GM10248 (cell line): ENCODE data around the gene AKR1C2.
"Not testable (repeated sequence)": the region's sequence is repeated elsewhere in the genome, so short reads cannot be mapped to it uniquely, and the experiment has no call there.

Source experiments
- CTCF ChIA-PET: fragments of 300-600 bp; sonication (Branson Sonifier 250); formaldehyde crosslinking; extraction: SDS; loops from one replicate; lab custom pipeline; 2021; ENCODE audit warnings: antibody characterized with exemption; lab: Yijun Ruan, JAX
- POLR2A ChIA-PET: fragments of 350-650 bp; sonication (Branson Sonifier 250); formaldehyde crosslinking; extraction: SDS; loops from one replicate; lab custom pipeline; 2020; ENCODE audit warnings: antibody characterized with exemption; lab: Yijun Ruan, JAX
- DNase-seq: peaks from one replicate; pipeline ENCODE4 v3.0.0; 2012; ENCODE audit errors: extremely low spot score
- TF ChIP-seq, protein P1 (sequence below): IDR thresholded peaks from 2 replicates; pipeline ENCODE4 v1.5.1; 2012; ENCODE audit warnings: mild to moderate bottlenecking, low read depth; ENCODE audit errors: extremely low read depth, missing control alignments, control extremely low read depth

AKR1C2 gene

DNA sequence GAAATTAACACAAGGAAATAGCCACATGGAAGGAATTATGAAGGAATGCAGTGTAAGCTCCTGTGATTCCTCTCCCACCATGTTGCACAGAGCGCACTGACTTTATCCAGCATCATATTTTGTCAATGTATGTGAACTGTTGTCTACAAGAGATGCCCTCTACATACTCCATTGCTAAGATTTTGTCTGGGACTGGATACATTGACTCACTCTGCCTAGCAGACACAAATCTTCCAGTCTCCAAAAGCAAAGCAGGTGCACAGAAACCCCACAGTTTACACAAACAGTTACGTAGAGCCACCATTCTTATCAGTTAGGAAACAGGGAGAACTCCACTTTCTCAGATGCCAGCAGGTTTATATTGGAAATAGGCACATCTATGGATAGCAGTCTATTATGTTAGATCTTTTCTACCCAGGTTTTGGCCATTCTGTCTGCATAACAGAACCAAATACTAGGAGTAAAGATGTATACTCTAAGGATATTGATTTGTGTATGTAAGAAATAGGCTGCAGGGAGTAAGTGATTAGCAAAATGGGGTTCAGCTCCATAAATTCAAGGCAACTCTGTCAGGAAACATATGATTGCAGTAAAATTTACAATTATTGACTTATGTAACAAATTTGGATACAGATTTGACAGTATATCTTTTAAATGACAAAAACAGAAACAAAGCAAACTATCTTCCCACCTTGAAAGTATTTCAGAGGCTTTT, 1.5 kb downstream of the AKR1C2 start:
- ChIA-PET CTCF (interaction anchor here (1.0 kb wide), 1 partner anchor 20 kb away, joined by 3 read pairs; no protein-coding TSS in a partner anchor), POLR2A (no interaction called here)
- TF ChIP-seq, protein P1, sequence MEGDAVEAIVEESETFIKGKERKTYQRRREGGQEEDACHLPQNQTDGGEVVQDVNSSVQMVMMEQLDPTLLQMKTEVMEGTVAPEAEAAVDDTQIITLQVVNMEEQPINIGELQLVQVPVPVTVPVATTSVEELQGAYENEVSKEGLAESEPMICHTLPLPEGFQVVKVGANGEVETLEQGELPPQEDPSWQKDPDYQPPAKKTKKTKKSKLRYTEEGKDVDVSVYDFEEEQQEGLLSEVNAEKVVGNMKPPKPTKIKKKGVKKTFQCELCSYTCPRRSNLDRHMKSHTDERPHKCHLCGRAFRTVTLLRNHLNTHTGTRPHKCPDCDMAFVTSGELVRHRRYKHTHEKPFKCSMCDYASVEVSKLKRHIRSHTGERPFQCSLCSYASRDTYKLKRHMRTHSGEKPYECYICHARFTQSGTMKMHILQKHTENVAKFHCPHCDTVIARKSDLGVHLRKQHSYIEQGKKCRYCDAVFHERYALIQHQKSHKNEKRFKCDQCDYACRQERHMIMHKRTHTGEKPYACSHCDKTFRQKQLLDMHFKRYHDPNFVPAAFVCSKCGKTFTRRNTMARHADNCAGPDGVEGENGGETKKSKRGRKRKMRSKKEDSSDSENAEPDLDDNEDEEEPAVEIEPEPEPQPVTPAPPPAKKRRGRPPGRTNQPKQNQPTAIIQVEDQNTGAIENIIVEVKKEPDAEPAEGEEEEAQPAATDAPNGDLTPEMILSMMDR = no peak
- no peak for DNase-seq

DNA sequence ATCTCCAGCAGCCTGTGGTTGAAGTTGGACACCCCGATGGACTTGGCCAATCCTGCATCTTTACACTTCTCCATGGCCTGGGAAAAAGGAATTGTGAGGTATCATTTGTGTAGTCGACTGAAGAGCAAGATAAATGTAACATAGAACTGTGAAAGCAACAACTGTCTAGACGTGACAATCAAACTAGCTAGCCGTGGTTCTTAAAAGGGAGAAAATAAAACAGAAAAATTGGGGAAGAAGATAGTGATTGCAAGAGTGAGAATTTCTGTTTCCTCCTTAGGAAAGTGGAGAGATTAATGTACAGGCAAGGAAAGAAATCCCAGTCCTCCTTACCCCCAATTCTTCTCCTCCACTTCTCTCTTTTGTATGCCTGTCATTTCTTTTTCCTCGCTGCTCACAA, 5.0 kb downstream of the AKR1C2 start:
- DNase-seq = no peak
- CTCF ChIA-PET = no interaction called here
- TF ChIP-seq, protein P1 = no peak
- POLR2A ChIA-PET = no interaction called here

DNA sequence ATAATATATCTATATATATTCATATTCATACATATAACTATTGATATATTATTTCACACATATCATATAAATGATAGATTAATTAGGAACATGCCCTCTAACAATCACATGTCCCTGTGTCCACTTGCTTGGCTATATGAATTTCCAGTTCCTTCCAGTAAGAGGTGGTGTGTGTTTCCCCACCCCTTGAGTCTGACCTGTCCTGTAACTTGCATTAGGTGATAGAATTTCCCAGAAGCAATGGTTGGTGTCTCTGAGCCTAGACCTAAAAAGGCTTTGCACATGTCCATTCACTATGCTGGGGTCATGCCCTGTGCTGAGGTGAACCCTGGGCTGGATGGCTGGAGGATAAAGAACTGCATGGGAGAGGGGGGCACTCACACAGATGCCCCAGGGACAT, 9.4 kb downstream of the AKR1C2 start:
- DNase-seq, CTCF ChIA-PET, POLR2A ChIA-PET: not testable (repeated sequence)

DNA sequence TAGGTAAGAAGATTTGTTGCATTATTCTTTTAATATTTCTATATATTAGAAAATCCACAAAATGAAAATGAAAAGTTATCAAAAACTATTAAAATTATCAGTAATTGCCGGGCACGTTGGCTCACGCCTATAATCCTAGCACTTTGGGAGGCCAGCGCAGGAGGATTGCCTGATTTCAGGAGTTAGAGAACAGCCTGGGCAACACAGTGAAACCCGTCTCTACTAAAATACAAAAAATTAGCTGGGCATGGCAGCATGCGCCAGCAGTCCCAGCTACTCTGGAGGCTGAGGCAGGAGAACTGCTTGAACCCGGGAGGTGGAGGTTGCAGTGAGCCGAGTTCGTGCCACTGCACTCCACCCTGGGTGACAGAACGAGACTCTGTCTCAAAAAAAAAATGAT, 11.1 kb downstream of the AKR1C2 start:
- POLR2A ChIA-PET, CTCF ChIA-PET: not testable (repeated sequence)

DNA sequence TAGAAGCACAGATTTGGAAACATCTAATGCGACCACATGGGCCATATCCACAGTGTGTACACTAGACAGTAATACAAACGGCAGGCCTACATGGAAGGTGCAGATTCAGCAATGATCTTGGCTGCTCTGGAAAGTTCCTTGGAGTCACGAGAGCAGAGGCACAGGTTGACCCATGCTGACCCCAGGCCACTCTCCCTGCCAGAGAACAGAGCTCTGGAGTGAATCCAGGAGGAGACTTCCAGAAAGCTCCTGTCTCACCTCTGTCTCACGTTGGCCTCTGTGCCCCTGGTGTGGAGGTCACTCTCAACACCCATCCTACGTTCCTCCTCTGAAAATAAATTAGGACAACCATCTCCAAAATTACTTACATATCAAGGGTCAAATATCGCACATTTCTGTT, 12.2 kb downstream of the AKR1C2 start:
- DNase-seq, CTCF ChIA-PET, POLR2A ChIA-PET: not testable (repeated sequence)

More for the DNA sequence above, 11.1 kb downstream of the AKR1C2 start:
- DNase-seq = not testable (repeated sequence)

DNA sequence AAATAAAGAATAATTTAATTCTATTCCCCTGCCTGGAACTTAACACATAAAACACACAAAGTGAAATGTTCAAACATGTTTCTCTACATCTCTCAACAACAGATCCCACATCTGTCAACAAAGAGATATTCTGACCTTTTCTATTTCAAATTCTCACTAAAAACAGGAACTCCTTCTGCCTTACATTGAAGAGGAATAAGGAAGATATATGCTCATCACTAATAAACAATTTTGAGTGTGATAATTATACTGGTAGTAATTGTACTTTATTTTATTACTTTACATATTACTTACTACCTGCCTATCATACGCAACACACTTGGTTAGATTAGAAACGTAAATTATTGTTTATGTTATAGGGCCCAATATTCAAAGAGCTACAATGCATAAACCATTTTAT, 13.4 kb downstream of the AKR1C2 start:
- no peak for DNase-seq
- ChIA-PET POLR2A (no interaction called here), CTCF (no interaction called here)
- TF ChIP-seq, protein P1 = no peak

DNA sequence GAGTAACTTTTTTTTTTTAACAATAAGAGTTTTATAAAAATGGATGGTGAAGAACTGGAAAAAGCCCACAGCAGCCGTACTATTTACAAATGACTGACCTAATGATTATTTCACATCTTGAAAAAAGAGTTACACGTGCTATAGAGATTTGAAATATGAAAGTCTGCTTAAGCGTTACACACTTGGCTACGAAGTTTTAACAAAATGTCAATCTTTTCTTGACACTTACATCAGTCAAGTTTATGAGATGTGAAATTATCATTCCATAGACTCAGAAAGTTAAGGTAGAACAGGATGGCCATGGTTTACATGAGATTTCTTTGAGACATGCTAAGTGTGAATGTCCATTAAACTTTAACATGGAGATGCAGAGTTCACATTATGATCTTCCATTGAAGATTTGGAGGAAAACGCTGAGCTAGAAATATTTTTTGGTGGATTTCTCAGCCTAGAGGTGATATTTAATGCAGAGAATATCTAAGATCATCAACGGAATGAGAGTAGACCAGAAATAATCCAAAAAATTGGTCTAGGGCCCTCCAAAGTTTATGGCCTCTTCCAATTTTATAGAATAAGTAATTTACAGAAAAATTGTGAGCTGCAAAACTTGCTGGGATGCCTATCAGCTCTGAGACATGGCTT, 15.5 kb downstream of the AKR1C2 start:
- DNase-seq, POLR2A ChIA-PET, CTCF ChIA-PET: not testable (repeated sequence)

DNA sequence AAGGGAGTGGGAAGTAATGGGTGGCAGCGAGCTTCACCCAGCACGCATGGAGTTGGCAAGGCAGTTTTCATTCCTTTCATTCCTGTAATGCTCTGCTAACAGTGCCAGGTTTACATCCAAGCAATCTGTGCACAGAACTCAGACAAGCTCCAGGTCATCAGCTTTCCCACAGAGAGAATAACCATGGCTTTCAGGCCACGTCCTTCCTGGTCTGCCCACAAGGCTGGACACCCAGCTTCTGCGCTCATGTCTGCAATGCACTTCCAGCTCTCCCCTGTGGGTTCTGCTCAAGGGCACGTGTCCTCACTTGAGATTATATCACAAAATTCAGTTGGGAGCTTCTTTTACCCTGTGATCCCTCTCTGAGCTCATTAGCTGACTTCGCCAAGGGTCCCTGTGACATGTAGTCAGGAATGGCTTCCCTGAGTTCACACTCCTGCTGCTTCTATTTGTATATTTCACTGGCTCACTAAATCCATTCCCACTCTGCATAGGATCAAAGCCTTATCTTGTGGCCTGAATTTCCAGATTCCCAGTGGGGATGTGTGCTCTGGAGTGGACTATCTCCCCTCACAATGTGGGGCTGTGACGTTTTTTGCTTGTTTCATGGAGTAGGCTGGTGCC, 18.6 kb downstream of the AKR1C2 start:
- CTCF ChIA-PET = interaction anchor here (1.7 to 5.0 kb wide), 2 partner anchors 135 to 170 kb away, joined by 4 to 52 read pairs; no protein-coding TSS in a partner anchor
- DNase-seq = no peak
- TF ChIP-seq, protein P1 = no peak
- POLR2A ChIA-PET = no interaction called here
